NCI-H226 (cell line): ENCODE measurements around the gene ATP8B2.

Experiments used
- DNase-seq: peaks from one replicate; pipeline ENCODE4 v3.0.0-alpha.2; 2015

The ATP8B2 gene

DNA sequence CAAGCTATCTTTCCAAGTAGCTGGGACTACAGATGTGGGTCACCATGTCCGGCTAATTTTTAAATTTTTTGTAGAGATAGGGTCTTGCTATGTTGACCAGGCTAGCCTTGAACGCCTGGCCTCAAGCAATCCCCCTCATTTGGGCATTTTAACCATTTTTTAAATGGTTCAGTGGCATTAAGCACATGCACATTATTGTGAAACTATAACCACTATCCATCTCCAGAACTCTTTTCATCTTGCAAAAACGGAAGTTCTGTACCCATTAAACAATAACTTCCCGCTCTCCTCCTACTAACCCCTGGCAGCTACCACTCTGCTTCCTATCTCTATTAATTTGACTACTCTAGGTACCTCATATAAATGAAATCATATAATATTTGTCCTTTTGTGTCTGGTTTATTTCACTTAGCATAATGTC is 75.1 kb downstream of the ATP8B2 start:
- DNase-seq: no peak
